GM19328 (cell line): ENCODE results near the gene C6orf52.
A peak's percentile ranks its signal among the peaks of the same experiment; 100 is the strongest.

ENCODE experiments used
- ATAC-seq: cut with Tn5 transposase; IDR thresholded peaks from one replicate; pipeline ENCODE4 v1.9.1; 2021; ENCODE audit warnings: mild to moderate bottlenecking, moderate library complexity; ENCODE audit not compliant: unreplicated experiment

The C6orf52 gene

GRCh38 chr6:10658910-10659698, 35.3 kb downstream of the C6orf52 start:
- ATAC-seq = no peak

- no peak for ATAC-seq
Observed at GRCh38 chr6:10655508-10656055, 38.8 kb downstream of the C6orf52 start.

- no peak for ATAC-seq
Observed at GRCh38 chr6:10644225-10644624, 50.2 kb downstream of the C6orf52 start.

GRCh38 chr6:10643201-10643651, 51.2 kb downstream of the C6orf52 start:
- peak; percentile 91 for ATAC-seq

GRCh38 chr6:10641528-10641927, 52.9 kb downstream of the C6orf52 start:
- no peak for ATAC-seq

GRCh38 chr6:10640412-10640811, 54.0 kb downstream of the C6orf52 start:
- ATAC-seq = no peak

- ATAC-seq = peak; percentile 84
Observed at GRCh38 chr6:10633216-10633615, 61.2 kb downstream of the C6orf52 start.

- ATAC-seq = no peak
Observed at GRCh38 chr6:10630178-10630577, 64.2 kb downstream of the C6orf52 start.

- ATAC-seq = no peak
Observed at GRCh38 chr6:10627800-10628199, 66.6 kb downstream of the C6orf52 start.

- no peak for ATAC-seq
Observed at GRCh38 chr6:10626154-10626741, 68.2 kb downstream of the C6orf52 start.

GRCh38 chr6:10624836-10625235, 69.6 kb downstream of the C6orf52 start:
- ATAC-seq = no peak

GRCh38 chr6:10621847-10622246, 72.6 kb downstream of the C6orf52 start:
- no peak for ATAC-seq
